HCT116 (cell line): Measurements from ENCODE around the gene FBXO31. TPM values are rescaled to one million over a fixed set of nuclear protein-coding genes. Genes with fewer than 3 reads are reported as not detected.

Experiments used
- ATAC-seq: fragments of 200-7000 bp; cut with Tn5 transposase; 2 replicates; pipeline ENCODE4 v1.9.1; 2020; ENCODE audit warnings: mild to moderate bottlenecking, moderate library complexity
- BruUV-seq: library from RNA; stranded (reverse); fragments of 400-500 nt; replicated peaks from 2 replicates; lab custom pipeline; 2021; lab: Mats Ljungman, UMichigan
- CTCF ChIA-PET: fragments of 300-600 bp; sonication (Branson Sonifier 250); formaldehyde crosslinking; loops from one replicate; lab custom pipeline; 2021; ENCODE audit warnings: antibody characterized with exemption; lab: Charles Lee
- POLR2A ChIA-PET: fragments of 300-600, 350-600 bp; sonication (Branson Sonifier 250); formaldehyde crosslinking; loops from one replicate; lab custom pipeline; 2021; ENCODE audit warnings: antibody characterized with exemption; lab: Charles Lee
- RAD21 ChIA-PET, 2 experiments: fragments of 300-600 bp; sonication (Branson Sonifier 250); formaldehyde crosslinking; loops; one replicate each; lab custom pipeline; 2023; ENCODE audit warnings: low total read pairs in 2 of 2; ENCODE audit not compliant: uncharacterized antibody in 2 of 2, unreplicated experiment in 2 of 2, low non-redundant PET in 1 of 2; lab: Charles Lee
- DNase-seq: peaks from one replicate; pipeline ENCODE4 v3.0.0-alpha.2; 2010; ENCODE audit warnings: low read depth, low spot score
- H2AFZ ChIP-seq: fragments of 200-600 bp; shearing (Covaris generic), sonication (generic); 2 replicates; pipeline ENCODE4 v1.6.1; 2017; ENCODE audit warnings: low read depth, mixed run types, mixed read lengths, antibody characterized with exemption, low read length; ENCODE audit not compliant: poor library complexity, severe bottlenecking
- H3K27ac ChIP-seq: 2 replicates; pipeline ENCODE4 v1.5.1; 2012; ENCODE audit warnings: low read depth, low read length
- H3K27me3 ChIP-seq: fragments of 200-600 bp; sonication (generic); 2 replicates; pipeline ENCODE4 v1.6.1; 2016; ENCODE audit warnings: mixed run types, low read length, mixed read lengths; ENCODE audit not compliant: insufficient read depth
- H3K36me3 ChIP-seq, 2 experiments: fragments of 200-500 bp in 1 of 2; fragments of 200-600 bp in 1 of 2; sonication (Bioruptor generic) in 1 of 2; sonication (generic) in 1 of 2; 2 replicates each; pipeline versions ENCODE4 v1.5.1 to v1.6.1; 2014 to 2016; ENCODE audit warnings: low read length in 2 of 2, inconsistent platforms in 1 of 2, mixed read lengths in 1 of 2, mixed run types in 1 of 2; ENCODE audit not compliant: insufficient read depth in 2 of 2, control insufficient read depth in 1 of 2
- H3K4me1 ChIP-seq, 2 experiments: fragments of 200-600 bp in 1 of 2; sonication (generic) in 1 of 2; 2 replicates each; pipeline versions ENCODE4 v1.5.1 to v1.6.1; 2012 to 2017; ENCODE audit warnings: low read length in 2 of 2, inconsistent platforms in 1 of 2, mild to moderate bottlenecking in 1 of 2, mixed read lengths in 1 of 2, mixed run types in 1 of 2, moderate library complexity in 1 of 2; ENCODE audit not compliant: insufficient read depth in 2 of 2, control insufficient read depth in 1 of 2
- H3K4me2 ChIP-seq: fragments of 200-600 bp; sonication (generic); 2 replicates; pipeline ENCODE4 v1.6.1; 2017; ENCODE audit warnings: mixed run types, low read length, mixed read lengths
- H3K4me3 ChIP-seq, 2 experiments: fragments of 200-600 bp in 1 of 2; sonication (generic) in 1 of 2; replicated peaks in 1 of 2; 2 replicates each; pipeline ENCODE4 v1.5.1; 2011 to 2016; ENCODE audit warnings: low read length in 2 of 2, control low read depth in 1 of 2, low read depth in 1 of 2, mild to moderate bottlenecking in 1 of 2, mixed read lengths in 1 of 2, mixed run types in 1 of 2
- H3K79me2 ChIP-seq: fragments of 200-600 bp; sonication (generic); 2 replicates; pipeline ENCODE4 v1.6.1; 2017; ENCODE audit warnings: mild to moderate bottlenecking, mixed run types, low read length, moderate library complexity, mixed read lengths; ENCODE audit not compliant: insufficient read depth
- H3K9ac ChIP-seq: fragments of 200-600 bp; sonication (generic); 2 replicates; pipeline ENCODE4 v1.6.1; 2016; ENCODE audit warnings: low read length, mixed read lengths
- H3K9me2 ChIP-seq: fragments of 200-600 bp; sonication (generic), shearing (Covaris generic); 2 replicates; pipeline ENCODE4 v1.6.1; 2017; ENCODE audit warnings: mixed run types, mild to moderate bottlenecking, moderate library complexity; ENCODE audit not compliant: insufficient read depth
- H3K9me3 ChIP-seq, 2 experiments: fragments of 200-500 bp in 1 of 2; fragments of 200-600 bp in 1 of 2; sonication (Bioruptor generic) in 1 of 2; sonication (generic) in 1 of 2; 2 replicates each; pipeline ENCODE4 v1.6.1; 2014 to 2017; ENCODE audit warnings: low read length in 2 of 2, mixed read lengths in 2 of 2, inconsistent platforms in 1 of 2, low read depth in 1 of 2, mild to moderate bottlenecking in 1 of 2, mixed run types in 1 of 2, moderate library complexity in 1 of 2; ENCODE audit not compliant: control insufficient read depth in 1 of 2, insufficient read depth in 1 of 2
- H4K20me1 ChIP-seq: fragments of 200-600 bp; sonication (generic), shearing (Covaris generic); 2 replicates; pipeline ENCODE4 v1.6.1; 2017; ENCODE audit warnings: mixed run types, mild to moderate bottlenecking, moderate library complexity; ENCODE audit not compliant: insufficient read depth
- CBX3 ChIP-seq: IDR thresholded peaks from 2 replicates; pipeline ENCODE4 v1.6.1; 2012; ENCODE audit warnings: low read depth
- EGR1 ChIP-seq: IDR thresholded peaks from 2 replicates; pipeline ENCODE4 v1.6.1; 2012; ENCODE audit warnings: low read depth
- ELF1 ChIP-seq: IDR thresholded peaks from 2 replicates; pipeline ENCODE4 v1.6.1; 2012; ENCODE audit warnings: low read depth, borderline replicate concordance
- EZH2phosphoT487 ChIP-seq: fragments of 200-600 bp; IDR thresholded peaks from 2 replicates; pipeline ENCODE4 v1.6.1; 2018; ENCODE audit warnings: antibody characterized with exemption, borderline replicate concordance
- POLR2A ChIP-seq: IDR thresholded peaks from 2 replicates; pipeline ENCODE4 v1.7.0; 2011; ENCODE audit warnings: borderline replicate concordance; ENCODE audit not compliant: insufficient read depth, insufficient read length; ENCODE audit errors: extremely low read depth
- POLR2AphosphoS5 ChIP-seq: IDR thresholded peaks from 2 replicates; pipeline ENCODE4 v1.6.1; 2011; ENCODE audit warnings: mild to moderate bottlenecking, low read depth, low read length, moderate library complexity
- RAD21 ChIP-seq: IDR thresholded peaks from 2 replicates; pipeline ENCODE4 v1.6.1; 2012; ENCODE audit warnings: low read depth, mild to moderate bottlenecking
- SIN3A ChIP-seq: IDR thresholded peaks from 2 replicates; pipeline ENCODE4 v1.6.1; 2012; ENCODE audit warnings: low read depth
- SRF ChIP-seq: IDR thresholded peaks from 2 replicates; pipeline ENCODE4 v1.6.1; 2012; ENCODE audit warnings: low read depth
- YY1 ChIP-seq: IDR thresholded peaks from 2 replicates; pipeline ENCODE4 v1.6.1; 2011; ENCODE audit warnings: low read length, low read depth, moderate library complexity, mild to moderate bottlenecking; ENCODE audit not compliant: insufficient replicate concordance; ENCODE audit errors: extremely low read depth
- ZBTB33 ChIP-seq: IDR thresholded peaks from 2 replicates; pipeline ENCODE4 v1.6.1; 2011; ENCODE audit warnings: mild to moderate bottlenecking, low read length, moderate library complexity; ENCODE audit not compliant: insufficient replicate concordance; ENCODE audit errors: extremely low read depth
- ZFX ChIP-seq: fragments of 450-650 bp; IDR thresholded peaks from 2 replicates; pipeline ENCODE4 v1.6.1; 2017
- intact Hi-C: fragments of 100-400 bp; cut with micrococcal nuclease; formaldehyde crosslinking; loops from 2 replicates; pipeline ENCODE4 v1.10.0; 2022
- total RNA-seq: library from RNA; stranded (reverse); gene quantifications from one replicate; pipeline ENCODE4 v1.2.1, GENCODE V29; 2021; ENCODE audit not compliant: unreplicated experiment

Gene FBXO31
- total RNA-seq, 1 experiment from 2014 or later, result 52.1 TPM

DNA sequence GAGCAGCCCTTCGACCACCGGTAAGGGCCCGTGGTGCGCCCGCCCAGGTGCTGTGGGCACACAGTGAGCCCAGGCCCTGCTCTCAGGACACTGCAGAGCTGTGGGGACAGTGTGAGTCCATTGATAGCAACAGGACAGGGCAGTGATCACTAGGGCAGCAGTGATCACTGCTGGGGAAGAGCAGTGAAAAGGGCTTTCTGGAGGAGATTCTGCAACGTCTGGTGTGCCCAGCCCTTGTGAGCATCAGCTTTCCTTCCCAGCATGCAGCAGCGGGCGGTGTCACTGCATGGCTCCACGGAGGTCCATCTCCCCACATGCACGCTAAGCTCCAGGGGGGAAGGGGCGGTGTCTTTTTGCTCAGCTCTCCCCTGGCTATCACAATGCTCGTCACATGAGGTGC is 40.7 kb upstream of the FBXO31 start:
- DNase-seq (no peak), ATAC-seq (no peak)
- Histone ChIP-seq H3K9me3 (no peaks in the 10 kb centered on the region), H3K27ac (no peak overlapping the region; the same call in 1 of the 2 replicates), H2AFZ (no peak overlapping the region), H3K9me2 (no peaks in the 10 kb centered on the region), H3K4me3 (no peak overlapping the region), H3K36me3 (peaks cover 15 to 18% of the 10 kb centered on the region in 2 experiments; a peak in 2 of 4 replicates), H3K9ac (no peak overlapping the region), H3K4me1 (no peaks in the 10 kb centered on the region), H3K27me3 (no peaks in the 10 kb centered on the region), H3K4me2 (no peak overlapping the region), H4K20me1 (no peaks in the 10 kb centered on the region), H3K79me2 (peaks cover 6% of the 10 kb centered on the region; the same call in 1 of the 2 replicates)
- CTCF ChIA-PET, result no interaction called here
- POLR2A ChIA-PET, result no interaction called here
- intact Hi-C loops, result no loop called here
- RAD21 ChIA-PET, result no interaction called here
- no TSS peak for BruUV-seq
- no peak for TF ChIP-seq ZFX
- TF ChIP-seq CBX3, result no peak
- no peak for TF ChIP-seq POLR2A
- TF ChIP-seq SRF, result no peak
- TF ChIP-seq ELF1, result no peak
- no peak for TF ChIP-seq ZBTB33
- no peak for TF ChIP-seq EGR1
- no peak for TF ChIP-seq POLR2AphosphoS5
- no peak for TF ChIP-seq YY1
- no peak for TF ChIP-seq RAD21
- TF ChIP-seq SIN3A, result no peak
- TF ChIP-seq EZH2phosphoT487, result no peak
